GM21360 (cell line): ENCODE measurements around the gene ZBTB20.
A peak's percentile ranks its signal among the peaks of the same experiment; 100 is the strongest.

Experiments
- ATAC-seq: cut with Tn5 transposase; IDR thresholded peaks from one replicate; pipeline ENCODE4 v1.9.1; 2021; ENCODE audit warnings: mild to moderate bottlenecking, moderate library complexity; ENCODE audit not compliant: unreplicated experiment

Gene ZBTB20

GRCh38 chr3:114939920-114940319 is 207.2 kb downstream of the ZBTB20 start:
- no peak for ATAC-seq

DNA sequence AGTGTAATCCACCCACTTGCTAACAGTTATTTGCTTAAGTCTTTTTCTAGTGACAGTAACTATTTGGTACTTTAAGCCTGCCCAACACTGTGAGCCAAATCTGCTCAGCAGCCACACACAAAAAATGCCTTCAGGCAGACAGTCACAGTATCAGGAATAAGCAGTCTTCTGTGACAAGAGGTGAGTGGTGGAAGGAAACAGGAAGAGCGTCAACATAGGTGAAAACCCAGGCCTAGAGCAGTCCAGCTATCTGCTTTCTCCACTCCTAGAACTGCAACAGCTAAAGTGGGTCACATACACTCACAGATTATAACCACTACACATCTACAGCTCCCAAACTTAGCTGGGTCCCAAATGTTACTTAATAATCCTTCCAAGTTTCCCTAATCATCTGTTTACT is 213.7 kb downstream of the ZBTB20 start:
- no peak for ATAC-seq

DNA sequence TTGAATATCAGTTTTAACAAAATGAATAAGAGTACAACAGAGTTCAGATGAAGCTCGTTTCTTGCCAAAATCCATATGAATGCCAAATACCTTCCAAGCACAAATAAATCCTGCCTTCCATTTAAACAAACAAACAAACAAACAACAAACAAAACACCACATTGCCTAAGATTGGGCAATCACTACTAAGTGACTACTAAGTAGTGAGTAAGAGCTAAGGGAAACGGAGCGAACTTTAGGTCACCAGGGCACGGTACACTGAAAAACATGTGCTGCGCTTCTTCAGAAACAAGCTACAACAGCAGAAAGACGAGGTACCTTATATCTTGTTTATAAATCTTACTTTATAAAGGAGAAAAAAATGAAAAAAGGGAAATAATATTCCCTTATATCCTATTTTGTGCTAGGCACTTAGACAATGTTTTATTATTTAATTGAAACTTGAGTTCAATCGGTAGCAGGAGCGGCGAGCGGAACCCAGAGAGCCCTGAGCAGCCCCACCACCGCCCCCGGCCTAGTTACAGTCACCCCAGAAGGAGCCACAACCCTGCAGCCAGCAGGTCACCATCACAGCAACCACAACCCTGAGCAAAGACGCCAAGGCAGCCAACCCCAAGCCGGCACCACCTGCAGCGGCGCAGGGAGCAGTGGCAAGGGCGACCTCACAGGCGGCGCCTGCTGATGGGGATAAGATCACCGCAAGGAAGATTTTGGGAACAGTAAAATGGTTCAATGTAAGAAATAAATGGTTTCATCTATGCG is 216.9 kb downstream of the ZBTB20 start:
- ATAC-seq = no peak

DNA sequence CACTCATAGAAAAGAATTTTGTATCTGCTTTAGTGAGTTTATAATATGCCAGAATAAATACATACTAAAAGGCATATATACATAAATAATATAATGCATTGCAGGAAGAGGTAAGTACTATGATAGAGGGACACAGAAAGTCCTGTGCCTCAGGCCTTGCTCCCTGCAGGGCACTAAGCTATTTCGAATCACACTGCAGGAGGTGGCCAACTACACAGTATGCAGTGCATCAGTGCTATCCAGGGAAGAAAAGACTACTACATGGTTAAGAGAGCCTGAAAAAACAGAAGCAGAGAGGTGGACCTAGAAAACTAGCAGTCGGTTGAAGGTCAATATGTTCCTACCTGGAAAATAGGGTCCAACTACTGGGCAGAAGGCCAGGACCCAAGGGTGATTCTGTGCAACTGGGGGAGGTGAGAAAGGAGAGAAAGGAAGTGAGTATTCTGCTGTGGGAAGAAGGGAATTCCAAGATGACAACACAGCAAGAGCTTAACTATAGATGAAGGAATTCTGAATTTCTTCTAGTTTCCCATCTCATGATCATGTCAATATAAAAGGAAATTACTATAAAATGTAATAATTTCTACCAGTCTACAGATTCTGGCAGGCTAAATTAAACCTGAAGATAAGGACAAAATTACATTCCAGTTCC is 218.0 kb downstream of the ZBTB20 start:
- no peak for ATAC-seq

DNA sequence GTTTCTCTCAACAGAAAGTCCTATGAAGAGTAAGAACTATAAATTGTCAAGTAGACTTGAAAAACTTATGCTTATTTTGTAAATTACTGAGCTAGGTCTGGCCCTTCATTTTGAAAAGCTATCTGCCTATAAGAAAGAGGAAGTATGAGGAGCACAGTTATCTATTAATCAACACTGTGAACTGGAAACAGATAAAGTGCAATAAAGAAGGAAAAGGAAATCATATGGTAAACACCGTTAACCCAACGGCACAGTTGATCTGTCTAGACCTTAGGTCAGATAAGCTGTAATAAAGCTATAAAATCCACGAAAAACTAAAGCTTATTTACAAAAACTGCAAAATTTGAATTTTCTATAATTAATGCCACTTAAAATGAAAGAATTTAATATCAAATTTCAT is 242.5 kb downstream of the ZBTB20 start:
- ATAC-seq = no peak

GRCh38 chr3:114903213-114903612 is 243.9 kb downstream of the ZBTB20 start:
- ATAC-seq = no peak

- no peak for ATAC-seq
Measured at GRCh38 chr3:114902691-114903101, 244.4 kb downstream of the ZBTB20 start.

DNA sequence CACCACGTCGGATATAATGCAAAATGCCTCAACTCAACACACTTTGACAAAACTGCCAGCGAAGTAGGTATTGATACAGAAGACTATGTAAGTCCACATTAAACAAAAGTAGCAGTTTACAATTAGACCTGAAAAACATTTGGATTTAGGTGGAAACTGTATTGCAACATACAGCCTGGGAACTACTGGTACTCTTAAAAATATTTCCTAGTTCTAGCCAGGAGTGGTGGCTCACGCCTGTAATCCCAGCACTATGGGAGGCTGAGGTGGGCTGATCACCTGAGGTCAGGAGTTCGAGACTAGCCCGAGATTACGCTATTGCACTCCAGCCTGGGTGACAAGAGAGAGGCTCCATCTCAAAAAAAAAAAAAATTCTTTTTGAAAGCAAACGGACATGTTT is 246.2 kb downstream of the ZBTB20 start:
- ATAC-seq = no peak

DNA sequence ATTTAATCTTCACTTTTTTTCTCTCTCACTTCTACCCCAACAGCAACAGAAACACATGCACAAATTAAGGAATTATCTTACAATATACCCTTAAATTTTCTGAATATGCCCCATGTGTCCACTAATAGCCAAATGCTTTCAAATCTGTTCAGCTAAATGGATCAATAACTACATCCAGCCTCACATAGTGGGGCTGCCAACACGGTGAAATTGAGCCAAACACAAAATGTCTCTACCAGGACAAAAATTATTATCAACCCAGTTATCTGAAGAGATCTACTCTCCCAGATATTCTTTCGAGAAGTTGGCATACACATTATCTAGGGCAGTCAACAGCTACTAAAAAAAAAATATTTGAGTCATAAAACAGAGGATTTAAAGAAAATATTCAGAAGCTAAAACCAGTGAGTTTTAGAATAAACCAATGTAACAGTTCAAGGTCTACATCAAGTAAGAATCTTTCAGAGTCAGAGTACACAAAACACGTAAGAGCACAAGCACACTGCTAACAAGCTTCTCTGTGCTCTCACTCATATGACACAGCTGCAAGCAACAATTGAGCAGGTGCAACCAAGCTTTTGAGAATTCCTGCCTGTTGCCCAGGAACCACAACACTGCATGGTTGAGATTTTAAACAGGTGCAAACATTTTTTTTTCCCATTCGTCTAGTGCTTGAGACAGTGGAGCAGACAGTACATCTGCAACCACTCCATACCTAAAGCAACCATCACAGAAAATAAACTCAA is 247.7 kb downstream of the ZBTB20 start:
- no peak for ATAC-seq

- no peak for ATAC-seq
Measured at GRCh38 chr3:114896978-114897377, 250.1 kb downstream of the ZBTB20 start.

DNA sequence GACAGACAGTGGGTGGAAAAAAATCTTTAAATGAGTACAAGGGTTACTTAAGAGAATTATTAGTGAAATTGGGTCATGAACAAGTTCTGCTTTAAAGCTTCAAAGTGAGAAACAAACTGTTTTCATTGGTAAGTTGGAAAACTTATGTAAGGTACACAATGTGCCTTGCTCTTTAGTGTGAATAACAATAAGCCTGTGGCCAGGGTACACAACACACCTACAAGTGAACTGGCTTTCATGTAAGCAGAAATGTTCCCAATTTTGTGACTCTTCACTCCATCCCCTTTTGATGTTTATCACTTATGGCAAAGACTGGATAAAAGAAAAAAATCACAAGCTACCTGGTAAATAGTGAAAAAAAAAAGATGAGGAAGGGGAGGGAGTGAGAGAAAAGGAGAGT is 253.7 kb downstream of the ZBTB20 start:
- ATAC-seq = no peak

- no peak for ATAC-seq
Measured at GRCh38 chr3:114892880-114893279, 254.2 kb downstream of the ZBTB20 start.

DNA sequence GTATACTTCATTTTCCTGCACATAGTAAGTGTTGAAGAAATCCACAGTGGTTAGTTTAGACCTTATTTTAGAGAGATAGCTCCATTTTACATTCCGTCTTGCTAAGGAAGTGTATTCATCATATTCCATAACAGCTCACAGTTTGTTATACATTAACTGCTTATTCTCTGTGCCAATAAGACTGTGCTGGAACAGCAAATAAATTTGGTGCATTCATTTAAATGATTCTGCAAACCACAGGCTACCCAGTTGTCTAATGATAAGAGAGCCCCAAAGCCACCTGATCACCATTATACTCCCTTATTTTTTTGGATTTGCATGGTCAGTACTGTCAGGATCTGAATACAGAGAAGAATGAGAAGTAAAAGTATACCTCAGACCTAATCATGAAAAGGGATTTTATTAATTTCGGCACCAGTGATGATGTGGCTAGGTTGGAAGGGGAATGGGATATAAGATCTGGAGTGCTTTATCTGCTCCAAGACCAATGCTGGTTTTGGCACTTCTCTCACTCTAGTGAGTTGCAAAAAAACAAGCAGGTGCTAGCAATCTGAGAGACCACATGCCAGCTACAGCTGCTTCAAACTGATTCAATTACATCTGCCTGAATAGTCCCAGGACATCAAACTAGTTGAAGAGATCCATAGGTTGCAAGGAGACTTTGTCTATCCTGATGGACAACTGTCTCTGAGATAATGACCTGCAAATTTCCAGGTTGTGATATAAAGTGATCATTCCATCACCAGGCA is 254.8 kb downstream of the ZBTB20 start:
- ATAC-seq = no peak

GRCh38 chr3:114887806-114888205 is 259.3 kb downstream of the ZBTB20 start:
- ATAC-seq = no peak

- ATAC-seq = no peak
Measured at GRCh38 chr3:114886905-114887304, 260.2 kb downstream of the ZBTB20 start.

- ATAC-seq = no peak
Measured at GRCh38 chr3:114884213-114884923, 262.7 kb downstream of the ZBTB20 start.

DNA sequence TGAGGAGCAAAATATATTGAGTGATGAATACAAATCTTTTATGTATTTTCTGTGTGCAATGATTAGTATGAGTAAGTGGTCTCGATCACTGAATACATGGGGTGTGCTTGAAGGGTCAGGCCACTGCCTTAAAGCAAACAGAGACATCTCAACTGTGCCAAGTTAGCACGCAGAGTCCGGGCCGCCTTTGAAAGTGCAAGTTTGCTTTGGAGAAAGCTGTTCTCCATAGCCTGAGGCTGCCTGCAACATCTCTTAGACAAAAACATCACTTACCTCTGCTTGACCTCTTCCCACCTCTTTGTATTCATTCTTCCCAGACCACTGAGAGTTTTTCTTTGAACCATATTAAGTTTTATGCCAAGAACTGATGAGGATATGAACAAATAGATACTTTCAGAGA is 267.0 kb downstream of the ZBTB20 start:
- ATAC-seq = no peak

DNA sequence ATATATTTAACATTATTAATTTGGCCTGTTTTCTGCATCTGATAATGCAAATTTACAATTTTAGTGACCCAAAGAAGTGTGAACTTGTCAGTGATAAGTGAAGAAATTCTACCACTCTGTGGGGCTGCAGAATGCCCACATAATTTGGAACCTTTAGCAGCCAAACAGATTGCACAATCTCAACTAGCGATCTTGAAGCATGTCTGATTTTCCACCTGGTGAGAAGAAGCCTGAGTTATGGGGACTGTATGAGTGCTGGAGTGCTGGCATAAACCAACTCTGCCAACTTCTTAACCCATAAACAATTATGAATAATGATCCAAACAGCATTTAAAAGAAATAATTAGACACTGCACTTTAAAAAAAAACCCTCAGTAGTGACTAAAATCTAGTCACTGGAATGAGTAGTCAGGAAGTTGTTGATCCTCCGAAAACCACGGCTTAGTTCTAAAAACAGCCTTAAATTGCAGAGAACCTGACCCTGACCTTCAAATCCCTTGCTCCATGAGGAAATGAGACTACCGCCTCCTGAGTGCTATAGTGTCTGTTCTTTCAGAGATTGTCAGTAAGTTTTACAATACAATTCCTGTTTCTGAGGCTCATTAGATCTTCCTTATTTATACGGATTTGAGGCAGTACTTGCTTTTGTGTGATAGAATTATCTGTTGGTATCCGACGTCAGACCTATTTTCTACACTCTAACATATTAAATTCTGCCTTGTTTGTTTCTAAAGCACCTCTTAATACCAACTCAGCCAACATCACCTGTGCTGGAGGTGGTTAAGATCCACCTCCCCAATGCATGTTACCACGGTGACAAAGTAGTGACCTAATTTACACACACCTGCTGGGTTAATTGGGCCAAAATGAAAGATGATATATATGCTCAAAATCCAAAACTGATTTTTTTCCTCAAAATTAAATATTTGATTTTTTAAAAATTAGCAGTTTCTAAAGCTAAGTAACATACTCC is 267.7 kb downstream of the ZBTB20 start:
- ATAC-seq = peak; percentile 82

DNA sequence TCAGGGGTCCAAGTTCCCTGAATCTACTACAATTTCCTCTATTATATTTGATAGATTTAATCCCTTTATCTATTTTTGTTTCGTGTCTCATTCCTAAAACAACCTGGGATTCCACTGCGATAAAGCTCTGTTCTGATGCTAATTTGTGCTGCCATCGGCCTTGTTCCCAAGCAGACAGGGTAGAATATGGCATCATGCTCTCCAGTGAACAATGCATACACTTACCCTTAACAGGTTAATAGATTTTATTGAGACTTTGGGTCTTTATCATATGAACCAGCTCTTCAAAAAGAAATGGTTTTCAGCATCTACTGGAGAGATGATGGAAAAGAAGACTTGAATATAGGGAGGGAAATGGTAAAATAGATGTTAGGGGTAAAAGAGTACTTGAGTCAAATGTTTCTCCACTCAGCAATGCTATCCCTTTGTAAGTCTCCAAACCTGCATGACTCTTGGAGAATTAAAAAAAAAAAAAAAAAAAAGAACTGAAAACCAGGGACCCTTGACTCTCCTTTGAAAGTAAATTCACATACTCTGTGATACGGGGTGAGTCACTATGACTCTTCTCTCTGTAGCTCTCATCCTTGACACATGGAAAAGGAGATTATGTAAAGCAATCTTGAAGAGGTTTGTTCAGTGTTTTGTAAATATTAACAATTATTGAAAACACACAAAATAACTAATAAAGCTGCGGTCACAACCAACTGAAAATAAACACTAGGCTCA is 268.8 kb downstream of the ZBTB20 start:
- no peak for ATAC-seq
